HG03280 (cell line): ENCODE results near the gene SDR42E2.

Source experiments
- ATAC-seq: cut with Tn5 transposase; IDR thresholded peaks from one replicate; pipeline ENCODE4 v1.9.1; 2021; ENCODE audit warnings: mild to moderate bottlenecking, moderate library complexity; ENCODE audit not compliant: unreplicated experiment

The SDR42E2 gene

DNA sequence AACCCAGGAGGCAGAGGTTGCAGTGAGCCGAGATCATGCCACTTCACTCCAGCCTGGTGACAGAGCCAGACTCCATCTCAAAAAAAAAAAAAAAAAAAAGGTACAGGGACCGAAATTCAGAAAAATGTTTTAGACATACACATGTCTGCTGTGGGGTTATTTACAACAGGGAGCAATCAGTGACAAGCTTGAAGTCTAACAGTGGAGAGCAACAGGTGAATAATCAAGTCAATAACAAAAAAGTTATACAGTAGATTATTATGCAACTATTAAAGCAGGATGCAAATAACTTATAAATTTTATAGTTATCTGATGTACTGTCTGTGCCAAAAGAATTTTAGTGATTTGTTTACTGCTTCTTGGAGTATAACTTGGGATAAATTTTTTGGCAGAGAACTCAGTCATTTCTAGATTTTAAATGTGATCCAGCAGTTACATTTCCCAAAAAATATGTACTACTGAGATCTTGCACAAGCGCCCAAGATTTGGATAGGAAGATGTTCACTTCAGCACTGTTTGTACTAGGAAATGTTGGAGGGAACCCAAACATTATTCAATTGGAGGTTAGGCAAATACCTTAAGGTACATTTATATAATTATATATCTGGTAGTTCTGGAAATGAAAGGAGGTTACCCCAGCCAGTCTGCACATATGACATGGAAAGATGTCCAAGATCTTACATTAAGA, 77.9 kb downstream of the SDR42E2 start:
- no peak for ATAC-seq
